Nephron progenitor cell (in vitro differentiated cells): ENCODE results near the gene AAK1.
"Not testable (repeated sequence)": the region's sequence is repeated elsewhere in the genome, so short reads cannot be mapped to it uniquely, and the experiment has no call there.

Experiments
- DNase-seq: peaks from one replicate; pipeline ENCODE4 v3.0.0; 2021
- H3K27ac Mint-ChIP-seq: 2 replicates; pipeline ENCODE4 v1.8.0; 2021; ENCODE audit warnings: mild to moderate bottlenecking, moderate library complexity, mixed read lengths
- H3K27me3 Mint-ChIP-seq: 2 replicates; pipeline ENCODE4 v1.8.0; 2021; ENCODE audit warnings: mild to moderate bottlenecking, low read depth, mixed read lengths; ENCODE audit not compliant: poor library complexity
- H3K36me3 Mint-ChIP-seq: 2 replicates; pipeline ENCODE4 v1.8.0; 2021; ENCODE audit warnings: low read depth, mixed read lengths
- H3K4me1 Mint-ChIP-seq: 2 replicates; pipeline ENCODE4 v1.8.0; 2021; ENCODE audit warnings: mixed read lengths
- H3K4me3 Mint-ChIP-seq: 2 replicates; pipeline ENCODE4 v1.8.0; 2021; ENCODE audit warnings: mild to moderate bottlenecking, moderate library complexity, mixed read lengths
- H3K9me3 Mint-ChIP-seq: 2 replicates; pipeline ENCODE4 v1.8.0; 2021; ENCODE audit warnings: mild to moderate bottlenecking, moderate library complexity, mixed read lengths
- CTCF ChIP-seq: fragments of 200-600 bp; sonication (generic); IDR thresholded peaks from 2 replicates; pipeline ENCODE4 v1.5.0; 2021; ENCODE audit warnings: antibody characterized with exemption

Gene AAK1

GRCh38 chr2:69667805-69668382 is 24.4 kb upstream of the AAK1 start:
- Mint-ChIP-seq H3K9me3 (peaks cover 21% of the 10 kb centered on the region), H3K27ac (no peak overlapping the region), H3K4me1 (no peaks in the 10 kb centered on the region), H3K4me3 (no peak overlapping the region), H3K36me3 (no peaks in the 10 kb centered on the region), H3K27me3 (peaks cover 3% of the 10 kb centered on the region)
- DNase-seq, result no peak
- TF ChIP-seq CTCF, result no peak

GRCh38 chr2:69665152-69665551 is 21.6 kb upstream of the AAK1 start:
- no peak for DNase-seq
- no peak overlapping the region for H3K4me3 Mint-ChIP-seq
- TF ChIP-seq CTCF, result no peak
- H3K27ac Mint-ChIP-seq, result no peak overlapping the region
- no peaks in the 10 kb centered on the region for H3K36me3 Mint-ChIP-seq
- peaks cover 9% of the 10 kb centered on the region for H3K9me3 Mint-ChIP-seq
- H3K27me3 Mint-ChIP-seq, result peaks cover under 1% of the 10 kb centered on the region
- no peaks in the 10 kb centered on the region for H3K4me1 Mint-ChIP-seq

GRCh38 chr2:69663860-69664259 is 20.3 kb upstream of the AAK1 start:
- peaks cover 9% of the 10 kb centered on the region for H3K9me3 Mint-ChIP-seq
- H3K4me1 Mint-ChIP-seq, result no peaks in the 10 kb centered on the region
- TF ChIP-seq CTCF, result no peak
- no peak overlapping the region for H3K4me3 Mint-ChIP-seq
- DNase-seq, result no peak
- H3K27ac Mint-ChIP-seq, result no peak overlapping the region
- no peaks in the 10 kb centered on the region for H3K27me3 Mint-ChIP-seq
- no peaks in the 10 kb centered on the region for H3K36me3 Mint-ChIP-seq

- not testable (repeated sequence) for H3K9me3 Mint-ChIP-seq, H3K4me3 Mint-ChIP-seq, H3K4me1 Mint-ChIP-seq, H3K27ac Mint-ChIP-seq, DNase-seq, H3K27me3 Mint-ChIP-seq, H3K36me3 Mint-ChIP-seq
Observed at GRCh38 chr2:69662547-69662946, 19.0 kb upstream of the AAK1 start.

- no peaks in the 10 kb centered on the region for H3K4me1 Mint-ChIP-seq
- no peak overlapping the region for H3K27ac Mint-ChIP-seq
- no peak for DNase-seq
- H3K4me3 Mint-ChIP-seq, result no peak overlapping the region
- peaks cover 9% of the 10 kb centered on the region for H3K9me3 Mint-ChIP-seq
- no peak for TF ChIP-seq CTCF
- peaks cover 3% of the 10 kb centered on the region for H3K27me3 Mint-ChIP-seq
- no peaks in the 10 kb centered on the region for H3K36me3 Mint-ChIP-seq
Observed at GRCh38 chr2:69660637-69661036, 17.1 kb upstream of the AAK1 start.

- Mint-ChIP-seq H3K9me3 (peaks cover 9% of the 10 kb centered on the region), H3K27me3 (peaks cover 4% of the 10 kb centered on the region), H3K4me3 (no peak overlapping the region), H3K27ac (peak overlapping the region; percentile 13), H3K4me1 (no peaks in the 10 kb centered on the region), H3K36me3 (no peaks in the 10 kb centered on the region)
- DNase-seq, result no peak
- TF ChIP-seq CTCF, result no peak
Observed at GRCh38 chr2:69659941-69660483, 16.5 kb upstream of the AAK1 start.
